H9 (cell line): ENCODE results near the gene CLEC3B. TPM values are rescaled to one million over a fixed set of nuclear protein-coding genes. Genes with fewer than 3 reads are reported as not detected.

Source experiments
- DNase-seq: peaks from one replicate; pipeline ENCODE4 v3.0.0-alpha.2; 2017
- H2AFZ ChIP-seq: one replicate; pipeline ENCODE4 v1.6.1; 2013; ENCODE audit warnings: mild to moderate bottlenecking, low read length, control low read depth, moderate library complexity
- H2AK5ac ChIP-seq: 2 replicates; pipeline ENCODE4 v1.6.1; 2013; ENCODE audit warnings: low read length, control low read depth, mixed read lengths; ENCODE audit not compliant: insufficient read length
- H2BK120ac ChIP-seq: one replicate; pipeline ENCODE4 v1.6.1; 2013; ENCODE audit warnings: low read depth, mild to moderate bottlenecking, low read length, control low read depth, inconsistent platforms; ENCODE audit not compliant: poor library complexity, severe bottlenecking
- H2BK12ac ChIP-seq: 2 replicates; pipeline ENCODE4 v1.6.1; 2013; ENCODE audit warnings: low read length, control low read depth, mixed read lengths, low read depth; ENCODE audit not compliant: insufficient read length
- H2BK15ac ChIP-seq: 2 replicates; pipeline ENCODE4 v1.6.1; 2013; ENCODE audit warnings: low read depth, low read length, control low read depth
- H2BK20ac ChIP-seq: one replicate; pipeline ENCODE4 v1.6.1; 2013; ENCODE audit warnings: low read depth, mild to moderate bottlenecking, low read length, control low read depth, inconsistent platforms; ENCODE audit not compliant: poor library complexity, severe bottlenecking
- H2BK5ac ChIP-seq: 2 replicates; pipeline ENCODE4 v1.6.1; 2013; ENCODE audit warnings: low read length, control low read depth, mixed read lengths; ENCODE audit not compliant: insufficient read length
- H3K14ac ChIP-seq: 2 replicates; pipeline ENCODE4 v1.6.1; 2013; ENCODE audit warnings: low read length, control low read depth; ENCODE audit not compliant: insufficient read depth
- H3K18ac ChIP-seq: 2 replicates; pipeline ENCODE4 v1.6.1; 2013; ENCODE audit warnings: low read depth, mild to moderate bottlenecking, mixed read lengths, low read length, control low read depth; ENCODE audit not compliant: insufficient read length
- H3K23ac ChIP-seq: 2 replicates; pipeline ENCODE4 v1.6.1; 2013; ENCODE audit warnings: low read length, control low read depth, mixed read lengths, low read depth; ENCODE audit not compliant: insufficient read length
- H3K23me2 ChIP-seq: 2 replicates; pipeline ENCODE4 v1.6.1; 2013; ENCODE audit warnings: low read depth, mild to moderate bottlenecking, mixed read lengths, low read length, control low read depth; ENCODE audit not compliant: insufficient read length, poor library complexity, severe bottlenecking
- H3K27ac ChIP-seq: 2 replicates; pipeline ENCODE4 v1.5.1; 2013; ENCODE audit warnings: low read length, control low read depth, mixed read lengths, low read depth; ENCODE audit not compliant: insufficient read length
- H3K27me3 ChIP-seq: 2 replicates; pipeline ENCODE4 v1.6.1; 2013; ENCODE audit warnings: low read length, control low read depth, inconsistent platforms; ENCODE audit not compliant: insufficient read depth
- H3K4ac ChIP-seq: 2 replicates; pipeline ENCODE4 v1.6.1; 2013; ENCODE audit warnings: low read depth, mild to moderate bottlenecking, control low read depth, inconsistent platforms, low read length, moderate library complexity
- H3K4me1 ChIP-seq: 2 replicates; pipeline ENCODE4 v1.6.1; 2013; ENCODE audit warnings: low read length, control low read depth, inconsistent platforms; ENCODE audit not compliant: insufficient read depth
- H3K4me2 ChIP-seq: 2 replicates; pipeline ENCODE4 v1.6.1; 2013; ENCODE audit warnings: low read length, control low read depth, mixed read lengths; ENCODE audit not compliant: insufficient read length, insufficient read depth
- H3K56ac ChIP-seq: 2 replicates; pipeline ENCODE4 v1.6.1; 2013; ENCODE audit warnings: low read depth, mild to moderate bottlenecking, mixed read lengths, low read length, control low read depth; ENCODE audit not compliant: insufficient read length
- H3K79me1 ChIP-seq: 2 replicates; pipeline ENCODE4 v1.6.1; 2013; ENCODE audit warnings: low read depth, mild to moderate bottlenecking, moderate library complexity, low read length, control low read depth, inconsistent platforms; ENCODE audit not compliant: insufficient read depth, poor library complexity, severe bottlenecking
- H3K79me2 ChIP-seq: 2 replicates; pipeline ENCODE4 v1.6.1; 2013; ENCODE audit warnings: low read length, control low read depth, inconsistent platforms; ENCODE audit not compliant: insufficient read depth
- H3K9ac ChIP-seq: 2 replicates; pipeline ENCODE4 v1.6.1; 2013; ENCODE audit warnings: low read length, control low read depth, mixed read lengths; ENCODE audit not compliant: insufficient read length; ENCODE audit errors: extremely low read depth
- H3K9me3 ChIP-seq: one replicate; pipeline ENCODE4 v1.6.1; 2013; ENCODE audit warnings: low read depth, low read length, inconsistent platforms; ENCODE audit not compliant: control insufficient read depth
- H3T11ph ChIP-seq: one replicate; pipeline ENCODE4 v1.6.1; 2013; ENCODE audit warnings: mild to moderate bottlenecking, low read length, control low read depth, inconsistent platforms
- H4K20me1 ChIP-seq: one replicate; pipeline ENCODE4 v1.6.1; 2013; ENCODE audit not compliant: control insufficient read depth, insufficient read length, insufficient read depth
- H4K5ac ChIP-seq: 2 replicates; pipeline ENCODE4 v1.6.1; 2013; ENCODE audit warnings: low read depth, mild to moderate bottlenecking, mixed read lengths, low read length, control low read depth; ENCODE audit not compliant: insufficient read length
- H4K8ac ChIP-seq: replicated peaks from 2 replicates; pipeline ENCODE4 v1.6.1; 2013; ENCODE audit warnings: low read length, control low read depth, mixed read lengths, low read depth; ENCODE audit not compliant: insufficient read length
- H4K91ac ChIP-seq: 2 replicates; pipeline ENCODE4 v1.6.1; 2013; ENCODE audit warnings: low read depth, mild to moderate bottlenecking, moderate library complexity, mixed read lengths, low read length, control low read depth; ENCODE audit not compliant: insufficient read length
- H3K27ac Mint-ChIP-seq, 3 experiments: 2 replicates in 2 of 3; 3 replicates in 1 of 3; pipeline ENCODE4 v1.8.0; 2020 to 2021; ENCODE audit warnings: mixed read lengths in 3 of 3, mild to moderate bottlenecking in 1 of 3, moderate library complexity in 1 of 3
- H3K27me3 Mint-ChIP-seq: 2 replicates; pipeline ENCODE4 v1.8.0; 2021; ENCODE audit warnings: low read depth, mild to moderate bottlenecking, moderate library complexity, mixed read lengths
- H3K36me3 Mint-ChIP-seq, 3 experiments: 2 replicates in 2 of 3; 3 replicates in 1 of 3; pipeline ENCODE4 v1.8.0; 2020 to 2021; ENCODE audit warnings: low read depth in 3 of 3, mixed read lengths in 3 of 3; ENCODE audit not compliant: insufficient read depth in 1 of 3
- H3K4me1 Mint-ChIP-seq, 2 experiments: 2 replicates each; pipeline ENCODE4 v1.8.0; 2020; ENCODE audit warnings: mixed read lengths in 2 of 2
- H3K4me3 Mint-ChIP-seq, 2 experiments: 2 replicates in 1 of 2; 3 replicates in 1 of 2; pipeline ENCODE4 v1.8.0; 2020 to 2021; ENCODE audit warnings: mild to moderate bottlenecking in 2 of 2, mixed read lengths in 2 of 2, moderate library complexity in 1 of 2
- H3K9me3 Mint-ChIP-seq, 2 experiments: 2 replicates in 1 of 2; 3 replicates in 1 of 2; pipeline ENCODE4 v1.8.0; 2020; ENCODE audit warnings: mild to moderate bottlenecking in 2 of 2, mixed read lengths in 2 of 2, moderate library complexity in 1 of 2
- CTCF ChIP-seq: fragments of 200-600 bp; sonication (generic); conservative IDR thresholded peaks from 3 replicates; pipeline ENCODE4 v1.8.0; 2021; ENCODE audit warnings: antibody characterized with exemption, mild to moderate bottlenecking
- WGBS: extraction: QIAGEN DNeasy Blood & Tissue Kit; methylation state at CpG from one replicate; pipeline ENCODE4 v1.1.7; 2013; ENCODE audit warnings: missing lambda C conversion rate, low lambda C conversion rate, mixed read lengths; ENCODE audit not compliant: insufficient read length; ENCODE audit errors: extremely low coverage; 5-methylcytosine and 5-hydroxymethylcytosine counted together
- total RNA-seq: library from RNA; stranded (reverse); gene quantifications from 2 replicates; pipeline ENCODE4 v1.2.1, GENCODE V29; 2021

The CLEC3B gene
- total RNA-seq, 1 experiment from 2014 or later: not detected

GRCh38 chr3:44982817-44983216 is 43.3 kb upstream of the CLEC3B start:
- H2BK20ac ChIP-seq: no peak overlapping the region

More at GRCh38 chr3:44982817-44983216, 43.3 kb upstream of the CLEC3B start:
- H2BK120ac ChIP-seq: no peak overlapping the region
- H3K56ac ChIP-seq: no peak overlapping the region
- H2BK15ac ChIP-seq: no peak overlapping the region
- Mint-ChIP-seq H3K4me3 (no peak overlapping the region), H3K9me3 (peaks cover 13 to 16% of the 10 kb centered on the region in 2 experiments; a peak in 4 of 5 replicates), H3K27ac (no peak overlapping the region), H3K36me3 (peaks cover 19 to 36% (median 26%) of the 10 kb centered on the region in 3 experiments), H3K4me1 (peaks cover 13 to 14% of the 10 kb centered on the region in 2 experiments), H3K27me3 (no peaks in the 10 kb centered on the region)
- peaks cover 32% of the 10 kb centered on the region; the same call in 1 of the 2 replicates for H3K79me2 ChIP-seq
- no peak overlapping the region for H4K91ac ChIP-seq
- no peaks in the 10 kb centered on the region for H3K23me2 ChIP-seq
- no peak overlapping the region for H3K4ac ChIP-seq
- H3T11ph ChIP-seq: no peak overlapping the region
- no peak overlapping the region for H4K8ac ChIP-seq
- no CpG with 5 or more reads among the region's 3 CpGs for WGBS
- DNase-seq: no peak
- H3K9me3 ChIP-seq: no peaks in the 10 kb centered on the region
- no peak overlapping the region for H3K27ac ChIP-seq
- H3K4me1 ChIP-seq: no peaks in the 10 kb centered on the region
- H3K18ac ChIP-seq: no peak overlapping the region
- H4K5ac ChIP-seq: no peak overlapping the region
- H2BK5ac ChIP-seq: no peak overlapping the region
- no peak overlapping the region for H2BK12ac ChIP-seq
- no peak overlapping the region for H2AFZ ChIP-seq
- H3K23ac ChIP-seq: no peak overlapping the region
- no peaks in the 10 kb centered on the region for H4K20me1 ChIP-seq
- H3K9ac ChIP-seq: no peak overlapping the region
- H3K4me2 ChIP-seq: no peak overlapping the region
- peaks cover 18% of the 10 kb centered on the region for H3K79me1 ChIP-seq
- TF ChIP-seq CTCF: no peak
- no peak overlapping the region for H2AK5ac ChIP-seq
- H3K14ac ChIP-seq: no peak overlapping the region
- no peaks in the 10 kb centered on the region for H3K27me3 ChIP-seq
